B cell (primary cell): Measurements from ENCODE around the gene C1orf35.

ENCODE experiments used
- CTCF ChIP-seq: fragments of 200-600 bp; IDR thresholded peaks from one replicate; pipeline ENCODE4 v1.8.0; 2022; ENCODE audit warnings: antibody characterized with exemption, mild to moderate bottlenecking
- EZH2 ChIP-seq: IDR thresholded peaks from 2 replicates; pipeline ENCODE4 v1.6.1; 2012; ENCODE audit warnings: borderline replicate concordance, low read depth, mild to moderate bottlenecking, moderate library complexity, low read length; ENCODE audit not compliant: insufficient read depth, poor library complexity, severe bottlenecking

GRCh38 chr1:228146417-228147150 lies 43.5 kb upstream of the C1orf35 start:
- TF ChIP-seq CTCF (no peak), EZH2 (no peak)
